GM06990 (cell line): ENCODE data around the gene SFXN4.
A peak's percentile ranks its signal among the peaks of the same experiment; 100 is the strongest.
"Not testable (repeated sequence)": the region's sequence is repeated elsewhere in the genome, so short reads cannot be mapped to it uniquely, and the experiment has no call there.

ENCODE experiments used
- DNase-seq: peaks from one replicate; pipeline ENCODE4 v3.0.0-alpha.2; 2011; ENCODE audit not compliant: insufficient read length; ENCODE audit errors: extremely low read depth
- H3K27me3 ChIP-seq: replicated peaks from 2 replicates; pipeline ENCODE4 v1.6.0; 2011; ENCODE audit warnings: low read length; ENCODE audit not compliant: control insufficient read depth, insufficient read depth
- H3K36me3 ChIP-seq: 2 replicates; pipeline ENCODE4 v1.5.1; 2011; ENCODE audit warnings: low read length; ENCODE audit not compliant: control insufficient read depth, insufficient read depth
- H3K4me3 ChIP-seq: replicated peaks from 2 replicates; pipeline ENCODE4 v1.5.1; 2011; ENCODE audit warnings: low read depth, mild to moderate bottlenecking, control low read depth, low read length
- CTCF ChIP-seq: IDR thresholded peaks from 2 replicates; pipeline ENCODE4 v1.5.1; 2011; ENCODE audit warnings: low read length, control low read depth, mild to moderate bottlenecking, inconsistent platforms; ENCODE audit not compliant: insufficient read depth, poor library complexity, severe bottlenecking

The SFXN4 gene

GRCh38 chr10:119149157-119149556 is 16.4 kb downstream of the SFXN4 start:
- no peak for TF ChIP-seq CTCF
- Histone ChIP-seq H3K27me3 (no peaks in the 10 kb centered on the region), H3K36me3 (peaks cover 8% of the 10 kb centered on the region), H3K4me3 (no peak overlapping the region)
- no peak for DNase-seq

- TF ChIP-seq CTCF: no peak
- Histone ChIP-seq H3K27me3 (no peaks in the 10 kb centered on the region), H3K36me3 (peaks cover 11% of the 10 kb centered on the region)
These were observed 21.9 kb downstream of the SFXN4 start for GRCh38 chr10:119143657-119144056.

GRCh38 chr10:119140603-119141245 is 24.8 kb downstream of the SFXN4 start:
- DNase-seq: no peak
- H3K4me3 ChIP-seq: no peak overlapping the region
- no peak for TF ChIP-seq CTCF
- H3K36me3 ChIP-seq: peaks cover 7% of the 10 kb centered on the region
- no peaks in the 10 kb centered on the region for H3K27me3 ChIP-seq

More at GRCh38 chr10:119143657-119144056, 21.9 kb downstream of the SFXN4 start:
- DNase-seq: no peak
- H3K4me3 ChIP-seq: no peak overlapping the region

- no peak for DNase-seq
- Histone ChIP-seq H3K27me3 (no peaks in the 10 kb centered on the region), H3K4me3 (no peak overlapping the region), H3K36me3 (peaks cover 7% of the 10 kb centered on the region)
- TF ChIP-seq CTCF: peak; percentile 63
These were observed 25.9 kb downstream of the SFXN4 start for GRCh38 chr10:119139464-119140067.

GRCh38 chr10:119138346-119139306 is 26.9 kb downstream of the SFXN4 start:
- Histone ChIP-seq H3K36me3 (peaks cover 9% of the 10 kb centered on the region), H3K4me3 (no peak overlapping the region), H3K27me3 (no peaks in the 10 kb centered on the region)
- TF ChIP-seq CTCF: no peak
- DNase-seq: no peak

GRCh38 chr10:119137878-119138277 is 27.6 kb downstream of the SFXN4 start:
- DNase-seq, H3K4me3 ChIP-seq, H3K27me3 ChIP-seq: not testable (repeated sequence)
- H3K36me3 ChIP-seq: peaks cover 12% of the 10 kb centered on the region
